Measurements from ENCODE around the gene FAM241B.
A peak's percentile ranks its signal among the peaks of the same experiment; 100 is the strongest.

FAM241B gene

DNA sequence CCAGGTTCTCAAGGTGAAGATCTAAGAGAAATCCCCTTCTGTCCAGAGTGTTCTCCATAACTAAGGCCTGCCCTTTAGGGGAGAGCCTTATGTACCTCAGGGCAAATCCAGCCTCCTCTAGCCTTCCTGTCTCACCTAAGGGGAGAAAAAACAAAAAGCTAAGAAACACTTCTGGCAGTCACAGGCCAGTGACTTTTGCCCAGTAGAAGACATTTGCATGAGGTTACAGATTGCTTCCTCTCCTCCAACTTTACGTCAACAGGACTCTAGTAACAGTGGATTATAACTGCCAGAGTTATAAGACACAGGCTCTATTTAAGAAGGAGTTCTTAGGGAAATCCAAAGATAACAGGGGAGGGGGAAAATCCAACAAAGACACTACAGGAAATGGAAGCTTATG is 15.9 kb upstream of the FAM241B start:
- Histone ChIP-seq H3K9me3 (ENCODE audit: low read depth, low read length) (no peaks in the 10 kb centered on the region), H3K9ac (ENCODE audit: insufficient read length) (no peak overlapping the region), H3K27ac (no peak overlapping the region), H3K4me3 (no peak overlapping the region), H3K36me3 (ENCODE audit: insufficient read depth, low read length) (no peaks in the 10 kb centered on the region)
- no peak for TF ChIP-seq EZH2 (IDR thresholded peaks at IDR 0.05)
- TF ChIP-seq FOXP2 (optimal IDR thresholded peaks at IDR 0.05; ENCODE audit: control extremely low read depth, extremely low read length, insufficient read depth), result no peak
- no peak for TF ChIP-seq POLR2AphosphoS5 (IDR thresholded peaks at IDR 0.05; ENCODE audit: borderline replicate concordance, low read depth, low read length)
- DNase-seq (ENCODE audit: low read depth, low spot score), result no peak

DNA sequence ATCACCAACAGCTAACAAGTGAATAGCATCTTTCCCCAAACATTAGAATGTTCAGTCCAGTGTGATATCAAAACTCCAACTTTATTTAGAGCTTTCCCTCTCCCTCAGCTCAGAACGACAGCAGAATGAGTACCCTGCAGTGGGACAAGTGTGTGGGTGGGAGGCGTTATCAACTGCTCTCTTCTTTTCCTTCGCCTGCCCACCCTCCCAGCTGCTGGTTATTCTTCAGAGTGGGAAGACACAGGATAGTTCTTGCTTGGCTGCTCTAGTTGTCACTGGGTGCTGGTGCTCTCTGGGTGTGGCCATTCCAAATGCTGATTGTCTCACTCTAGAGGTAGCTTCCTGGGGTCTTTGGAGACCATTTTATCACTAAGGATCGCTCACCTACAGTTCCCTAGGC is 13.7 kb upstream of the FAM241B start:
- H3K4me3 ChIP-seq, result no peak overlapping the region
- H3K27ac ChIP-seq, result no peak overlapping the region
- no peak for TF ChIP-seq FOXP2 (optimal IDR thresholded peaks at IDR 0.05; ENCODE audit: control extremely low read depth, extremely low read length, insufficient read depth)
- TF ChIP-seq EZH2 (IDR thresholded peaks at IDR 0.05), result no peak
- TF ChIP-seq POLR2AphosphoS5 (IDR thresholded peaks at IDR 0.05; ENCODE audit: borderline replicate concordance, low read depth, low read length), result no peak
- H3K36me3 ChIP-seq (ENCODE audit: insufficient read depth, low read length), result no peaks in the 10 kb centered on the region
- no peak overlapping the region for H3K9ac ChIP-seq (ENCODE audit: insufficient read length)
- H3K9me3 ChIP-seq (ENCODE audit: low read depth, low read length), result no peaks in the 10 kb centered on the region
- no peak for DNase-seq (ENCODE audit: low read depth, low spot score)

DNA sequence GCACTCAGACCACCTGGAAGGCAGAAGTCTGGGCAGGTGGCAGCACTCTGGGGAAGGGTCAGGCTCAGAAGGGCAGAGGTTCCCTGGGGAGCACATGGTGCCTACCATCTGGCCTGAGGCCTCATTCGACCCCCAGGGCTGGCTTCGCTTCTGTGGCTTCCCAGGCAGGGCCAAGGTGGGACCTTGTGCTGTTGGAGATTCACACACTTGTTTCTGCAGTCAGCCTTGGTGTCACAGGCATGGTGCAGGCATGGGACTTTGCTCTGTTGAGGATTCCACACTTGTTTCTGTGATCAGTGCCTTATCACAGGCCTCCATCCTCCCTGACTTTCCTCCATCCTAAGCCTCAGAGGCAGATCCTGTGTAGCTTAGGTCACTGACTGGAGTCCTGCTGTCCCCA is 11.3 kb upstream of the FAM241B start:
- Histone ChIP-seq H3K9me3 (ENCODE audit: low read depth, low read length) (no peaks in the 10 kb centered on the region), H3K4me3 (no peak overlapping the region), H3K27ac (no peak overlapping the region), H3K9ac (ENCODE audit: insufficient read length) (no peak overlapping the region), H3K36me3 (ENCODE audit: insufficient read depth, low read length) (no peaks in the 10 kb centered on the region)
- no peak for TF ChIP-seq EZH2 (IDR thresholded peaks at IDR 0.05)
- DNase-seq (ENCODE audit: low read depth, low spot score), result no peak

DNA sequence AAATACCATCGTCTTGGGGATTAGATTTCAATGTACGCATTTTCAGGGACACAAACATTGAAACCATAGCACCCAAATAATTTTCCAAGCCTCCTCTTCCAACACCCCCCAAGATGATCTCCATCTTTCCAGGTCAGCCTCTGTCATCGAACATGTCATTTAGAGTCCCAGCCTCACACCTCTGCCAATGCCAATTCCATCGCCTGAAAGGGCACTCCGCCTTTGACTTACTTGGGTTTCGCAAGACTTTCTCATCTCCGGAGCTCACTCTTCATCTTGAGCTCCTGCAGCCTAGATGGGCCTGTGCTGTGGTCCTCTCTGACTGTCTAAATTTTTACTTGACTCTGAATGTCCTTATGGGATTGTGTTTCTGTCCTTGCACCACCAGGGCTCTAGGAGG is 10.4 kb upstream of the FAM241B start:
- no peak overlapping the region for H3K9ac ChIP-seq (ENCODE audit: insufficient read length)
- TF ChIP-seq EZH2 (IDR thresholded peaks at IDR 0.05), result no peak
- TF ChIP-seq POLR2AphosphoS5 (IDR thresholded peaks at IDR 0.05; ENCODE audit: borderline replicate concordance, low read depth, low read length), result no peak
- TF ChIP-seq FOXP2 (optimal IDR thresholded peaks at IDR 0.05; ENCODE audit: control extremely low read depth, extremely low read length, insufficient read depth), result no peak
- DNase-seq (ENCODE audit: low read depth, low spot score), result no peak
- no peak overlapping the region for H3K4me3 ChIP-seq
- H3K9me3 ChIP-seq (ENCODE audit: low read depth, low read length), result no peaks in the 10 kb centered on the region
- no peaks in the 10 kb centered on the region for H3K36me3 ChIP-seq (ENCODE audit: insufficient read depth, low read length)
- no peak overlapping the region for H3K27ac ChIP-seq

DNA sequence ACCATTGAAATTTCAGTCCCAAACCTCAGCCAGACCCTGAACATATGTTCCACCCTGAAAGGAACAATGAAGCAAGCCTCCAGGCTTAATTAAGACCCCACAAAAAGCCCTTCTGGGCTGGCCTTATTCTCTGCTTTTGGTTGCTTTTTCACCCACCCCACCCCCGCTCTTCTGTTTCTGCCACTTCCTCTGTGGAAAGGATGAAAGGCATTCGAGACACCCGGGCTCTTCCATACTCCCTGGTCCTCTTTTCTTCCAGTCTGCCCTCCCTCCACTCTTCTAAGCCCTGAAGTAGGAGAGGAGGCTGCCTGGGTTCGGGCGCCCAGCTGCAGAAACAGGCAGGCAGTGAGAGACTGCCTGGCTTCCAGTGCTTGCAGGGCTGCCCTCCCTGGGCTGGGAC is 9.4 kb upstream of the FAM241B start:
- H3K36me3 ChIP-seq (ENCODE audit: insufficient read depth, low read length), result no peaks in the 10 kb centered on the region
- H3K9me3 ChIP-seq (ENCODE audit: low read depth, low read length), result no peaks in the 10 kb centered on the region
- no peak overlapping the region for H3K4me3 ChIP-seq
- DNase-seq (ENCODE audit: low read depth, low spot score), result no peak
- H3K27ac ChIP-seq, result no peak overlapping the region
- no peak for TF ChIP-seq EZH2 (IDR thresholded peaks at IDR 0.05)
- no peak for TF ChIP-seq FOXP2 (optimal IDR thresholded peaks at IDR 0.05; ENCODE audit: control extremely low read depth, extremely low read length, insufficient read depth)
- TF ChIP-seq POLR2AphosphoS5 (IDR thresholded peaks at IDR 0.05; ENCODE audit: borderline replicate concordance, low read depth, low read length), result no peak
- no peak overlapping the region for H3K9ac ChIP-seq (ENCODE audit: insufficient read length)

DNA sequence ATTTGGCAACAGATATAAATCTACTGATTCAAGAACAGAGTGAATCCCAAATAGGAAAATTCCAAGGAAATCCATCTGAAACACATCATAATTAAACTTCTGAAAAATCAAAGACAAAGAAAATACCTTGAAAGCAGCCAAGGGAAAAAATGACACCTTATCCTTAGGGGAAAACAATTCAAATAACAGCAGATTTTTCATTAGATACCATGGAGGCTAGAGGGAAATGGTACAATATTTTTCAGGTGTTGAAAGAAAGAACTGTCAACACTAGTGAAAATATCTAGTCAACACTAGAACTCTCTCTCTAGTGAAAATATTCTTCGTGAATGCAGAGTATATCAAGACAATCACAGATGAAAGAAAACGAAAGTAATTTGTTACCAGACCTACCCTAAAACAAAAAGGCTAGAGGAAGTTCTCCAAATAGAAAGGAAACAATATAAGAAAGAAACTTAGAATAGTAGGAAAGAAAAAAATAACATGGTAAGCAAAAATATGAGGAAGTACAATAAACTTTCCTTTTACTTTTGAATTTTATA is 5.7 kb upstream of the FAM241B start:
- H3K9me3 ChIP-seq (ENCODE audit: low read depth, low read length), result no peaks in the 10 kb centered on the region
- no peak overlapping the region for H3K9ac ChIP-seq (ENCODE audit: insufficient read length)
- TF ChIP-seq FOXP2 (optimal IDR thresholded peaks at IDR 0.05; ENCODE audit: control extremely low read depth, extremely low read length, insufficient read depth) (no peak), POLR2AphosphoS5 (IDR thresholded peaks at IDR 0.05; ENCODE audit: borderline replicate concordance, low read depth, low read length) (no peak), EZH2 (IDR thresholded peaks at IDR 0.05) (no peak)
- no peak overlapping the region for H3K27ac ChIP-seq
- DNase-seq (ENCODE audit: low read depth, low spot score), result no peak
- H3K36me3 ChIP-seq (ENCODE audit: insufficient read depth, low read length), result no peaks in the 10 kb centered on the region
- no peak overlapping the region for H3K4me3 ChIP-seq

DNA sequence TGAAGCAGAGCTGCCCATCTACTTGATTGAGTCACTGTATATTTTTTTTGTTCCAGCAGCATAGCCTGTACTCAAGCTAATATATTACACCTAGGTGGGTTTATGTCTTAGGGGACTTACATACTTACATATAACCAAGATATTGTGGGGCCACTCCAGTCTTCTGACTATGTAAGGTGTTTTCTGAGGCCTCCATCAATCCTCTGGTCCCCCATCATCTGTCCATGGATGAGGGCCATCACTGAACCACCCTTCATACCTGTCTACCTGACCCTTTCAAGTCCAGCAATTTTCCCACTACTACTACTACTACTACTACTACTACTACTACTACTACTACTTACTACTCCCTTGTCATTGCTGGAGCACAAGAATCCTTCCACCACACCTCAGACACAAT is 3.2 kb upstream of the FAM241B start:
- no peak overlapping the region for H3K27ac ChIP-seq
- TF ChIP-seq EZH2 (IDR thresholded peaks at IDR 0.05) (no peak), FOXP2 (optimal IDR thresholded peaks at IDR 0.05; ENCODE audit: control extremely low read depth, extremely low read length, insufficient read depth) (no peak), POLR2AphosphoS5 (IDR thresholded peaks at IDR 0.05; ENCODE audit: borderline replicate concordance, low read depth, low read length) (no peak)
- H3K9me3 ChIP-seq (ENCODE audit: low read depth, low read length), result no peaks in the 10 kb centered on the region
- H3K36me3 ChIP-seq (ENCODE audit: insufficient read depth, low read length), result no peaks in the 10 kb centered on the region
- H3K9ac ChIP-seq (ENCODE audit: insufficient read length), result no peak overlapping the region
- DNase-seq (ENCODE audit: low read depth, low spot score), result no peak
- no peak overlapping the region for H3K4me3 ChIP-seq

DNA sequence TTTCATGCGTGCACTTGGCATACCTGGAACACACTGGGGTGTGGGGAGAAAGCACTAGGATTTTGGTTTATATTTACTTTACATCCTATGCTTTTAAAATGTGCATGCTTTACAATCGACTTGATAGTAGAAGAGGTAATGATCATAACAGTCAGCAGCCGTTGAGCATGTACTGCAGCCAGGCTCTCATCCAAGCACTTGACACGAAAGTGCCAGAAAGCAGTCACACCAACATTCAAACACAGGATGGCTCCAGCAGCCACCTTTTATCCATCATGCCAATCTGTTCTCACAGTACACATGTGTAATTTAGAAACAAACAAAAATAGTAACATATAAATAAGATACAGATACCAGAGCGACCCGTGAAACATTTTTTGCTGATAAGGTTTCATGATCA is 1.2 kb upstream of the FAM241B start:
- H3K27ac ChIP-seq, result no peak overlapping the region
- DNase-seq (ENCODE audit: low read depth, low spot score), result no peak
- H3K4me3 ChIP-seq, result no peak overlapping the region
- H3K9ac ChIP-seq (ENCODE audit: insufficient read length), result no peak overlapping the region
- H3K36me3 ChIP-seq (ENCODE audit: insufficient read depth, low read length), result no peaks in the 10 kb centered on the region
- no peaks in the 10 kb centered on the region for H3K9me3 ChIP-seq (ENCODE audit: low read depth, low read length)
- TF ChIP-seq POLR2AphosphoS5 (IDR thresholded peaks at IDR 0.05; ENCODE audit: borderline replicate concordance, low read depth, low read length), result no peak
- no peak for TF ChIP-seq FOXP2 (optimal IDR thresholded peaks at IDR 0.05; ENCODE audit: control extremely low read depth, extremely low read length, insufficient read depth)
- no peak for TF ChIP-seq EZH2 (IDR thresholded peaks at IDR 0.05)

DNA sequence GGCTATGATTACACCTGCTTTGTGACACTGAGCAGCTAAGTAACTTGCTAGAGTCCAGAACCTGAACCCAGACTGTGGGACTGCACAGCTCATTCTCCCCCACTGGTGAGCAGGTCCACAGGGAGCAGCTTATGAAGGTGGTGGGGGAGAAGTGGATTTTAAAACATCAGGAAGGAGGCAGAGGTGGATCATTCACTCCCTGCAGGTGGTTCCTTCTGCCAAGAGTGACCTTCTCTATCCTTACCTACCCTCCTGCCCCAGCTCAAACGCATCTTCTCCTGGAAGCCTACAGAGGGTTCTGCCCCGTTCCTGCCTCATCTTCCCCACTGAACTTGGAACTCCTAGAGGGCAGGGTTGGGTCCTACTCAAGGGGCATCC is 539 bp upstream of the FAM241B start:
- H3K4me3 ChIP-seq, result peak overlapping the region; percentile 72; the same call in 1 of the 2 replicates
- no peak overlapping the region for H3K27ac ChIP-seq
- no peaks in the 10 kb centered on the region for H3K36me3 ChIP-seq (ENCODE audit: insufficient read depth, low read length)
- TF ChIP-seq EZH2 (IDR thresholded peaks at IDR 0.05), result no peak
- no peak for TF ChIP-seq POLR2AphosphoS5 (IDR thresholded peaks at IDR 0.05; ENCODE audit: borderline replicate concordance, low read depth, low read length)
- TF ChIP-seq FOXP2 (optimal IDR thresholded peaks at IDR 0.05; ENCODE audit: control extremely low read depth, extremely low read length, insufficient read depth), result no peak
- DNase-seq (ENCODE audit: low read depth, low spot score), result no peak
- H3K9ac ChIP-seq (ENCODE audit: insufficient read length), result no peak overlapping the region
- H3K9me3 ChIP-seq (ENCODE audit: low read depth, low read length), result no peaks in the 10 kb centered on the region

All from SK-N-MC (cell line).